Uterus (tissue), 2 donors: Measurements from ENCODE around the gene DDX49.

ENCODE experiments used
- POLR2A ChIP-seq, 2 donors: fragments of 450-650 bp; IDR thresholded peaks; one replicate each; pipeline ENCODE4 v1.6.1; 2016; ENCODE audit warnings: antibody characterized with exemption in 2 of 2, mild to moderate bottlenecking in 1 of 2, moderate library complexity in 1 of 2
- TF ChIP-seq, protein P1 (sequence below), 4 experiments: fragments of 200-600 bp in 2 of 4; fragments of 450-650 bp in 2 of 4; sonication (generic) in 2 of 4; IDR thresholded peaks; one replicate each; pipeline ENCODE4 v1.5.1; 2016 to 2019; ENCODE audit warnings: antibody characterized with exemption in 4 of 4, mild to moderate bottlenecking in 2 of 4, moderate library complexity in 1 of 4

DNA sequence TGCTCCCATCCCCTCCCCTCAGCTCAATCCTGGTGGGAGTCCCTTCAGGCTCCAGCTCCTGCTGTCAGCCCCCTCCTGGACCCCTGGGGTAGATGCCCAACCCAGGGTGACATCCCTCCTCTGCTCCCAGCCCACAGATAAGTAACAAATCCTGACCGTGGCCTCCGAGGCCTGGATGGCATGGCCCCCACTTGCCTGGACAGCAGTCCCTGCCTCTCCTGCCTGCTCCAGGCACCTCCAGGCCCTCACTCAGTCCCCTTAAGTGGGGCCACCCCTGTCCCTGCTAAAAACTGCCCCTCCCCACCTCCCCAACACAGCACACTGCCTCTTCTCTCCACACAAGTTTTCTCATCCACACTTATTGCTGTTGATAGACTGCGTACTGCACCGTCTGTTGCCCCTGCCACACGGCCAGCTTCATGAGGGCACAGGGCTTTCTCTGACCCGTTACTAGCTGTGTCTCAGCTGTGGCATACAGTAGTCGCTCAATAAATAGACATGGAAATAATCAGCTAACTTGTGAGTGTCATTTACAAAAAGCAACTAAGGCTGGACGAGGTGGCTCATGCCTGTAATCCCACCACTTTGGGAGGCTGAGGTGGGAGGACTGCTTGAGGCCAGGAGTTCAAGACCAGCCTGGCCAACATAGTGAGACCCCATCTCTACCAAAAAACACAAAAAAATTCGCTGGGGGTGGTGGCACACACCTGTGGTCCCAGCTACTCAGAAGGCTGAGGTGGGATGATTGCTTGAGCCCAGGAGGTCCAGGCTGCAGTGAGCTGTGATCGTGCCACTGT, 29.4 kb upstream of the DDX49 start:
- TF ChIP-seq, protein P1, sequence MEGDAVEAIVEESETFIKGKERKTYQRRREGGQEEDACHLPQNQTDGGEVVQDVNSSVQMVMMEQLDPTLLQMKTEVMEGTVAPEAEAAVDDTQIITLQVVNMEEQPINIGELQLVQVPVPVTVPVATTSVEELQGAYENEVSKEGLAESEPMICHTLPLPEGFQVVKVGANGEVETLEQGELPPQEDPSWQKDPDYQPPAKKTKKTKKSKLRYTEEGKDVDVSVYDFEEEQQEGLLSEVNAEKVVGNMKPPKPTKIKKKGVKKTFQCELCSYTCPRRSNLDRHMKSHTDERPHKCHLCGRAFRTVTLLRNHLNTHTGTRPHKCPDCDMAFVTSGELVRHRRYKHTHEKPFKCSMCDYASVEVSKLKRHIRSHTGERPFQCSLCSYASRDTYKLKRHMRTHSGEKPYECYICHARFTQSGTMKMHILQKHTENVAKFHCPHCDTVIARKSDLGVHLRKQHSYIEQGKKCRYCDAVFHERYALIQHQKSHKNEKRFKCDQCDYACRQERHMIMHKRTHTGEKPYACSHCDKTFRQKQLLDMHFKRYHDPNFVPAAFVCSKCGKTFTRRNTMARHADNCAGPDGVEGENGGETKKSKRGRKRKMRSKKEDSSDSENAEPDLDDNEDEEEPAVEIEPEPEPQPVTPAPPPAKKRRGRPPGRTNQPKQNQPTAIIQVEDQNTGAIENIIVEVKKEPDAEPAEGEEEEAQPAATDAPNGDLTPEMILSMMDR (IDR thresholded peaks at IDR 0.05): no peak
- no peak for TF ChIP-seq POLR2A (IDR thresholded peaks at IDR 0.05)
